NOMO-1 treated with DMSO at 0.1 percent for 48 hours (cell line): Measurements from ENCODE around the gene CHST11.

Experiments
- DNase-seq: peaks from one replicate; lab custom pipeline; 2025; ENCODE audit not compliant: unreplicated experiment; lab: John Stamatoyannopoulos, UW

The CHST11 gene

DNA sequence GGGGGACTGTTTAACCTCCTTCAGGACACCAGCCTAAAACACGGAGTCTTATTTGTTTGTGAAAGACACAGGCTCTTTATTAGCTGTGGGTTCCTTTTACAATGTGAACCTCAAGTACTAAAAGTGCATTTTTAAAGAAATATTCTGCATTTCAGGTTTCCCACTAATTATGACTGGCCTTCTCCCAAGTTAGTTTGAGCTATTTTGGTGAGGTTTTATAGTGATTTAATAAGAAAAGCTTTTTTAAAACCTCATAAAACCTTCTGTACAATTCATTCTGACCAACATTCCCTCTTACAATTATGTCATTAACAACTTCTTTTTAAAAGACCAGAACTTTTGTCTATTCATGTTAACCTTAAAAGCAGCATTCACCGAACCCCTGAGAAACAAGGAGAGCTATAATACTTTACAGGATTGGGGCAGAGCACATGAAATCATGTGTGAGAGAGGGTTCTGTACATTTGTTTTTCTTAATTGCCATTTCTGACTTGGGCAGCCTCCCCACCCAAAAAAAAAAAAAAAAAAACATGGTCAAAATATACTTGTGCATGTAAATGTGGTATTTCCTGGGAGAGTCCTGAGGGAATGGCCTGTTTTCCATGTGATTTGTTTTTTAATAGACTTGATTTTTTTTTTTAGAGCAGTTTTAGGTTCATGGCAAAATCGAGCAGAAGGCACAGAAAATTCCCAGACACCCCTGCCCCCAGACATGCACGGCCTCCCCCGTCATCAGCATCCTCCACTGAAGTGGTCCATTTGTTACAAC lies 169.5 kb downstream of the CHST11 start:
- no peak for DNase-seq

- no peak for DNase-seq
Observed at GRCh38 chr12:104627231-104627989, 170.7 kb downstream of the CHST11 start.

DNA sequence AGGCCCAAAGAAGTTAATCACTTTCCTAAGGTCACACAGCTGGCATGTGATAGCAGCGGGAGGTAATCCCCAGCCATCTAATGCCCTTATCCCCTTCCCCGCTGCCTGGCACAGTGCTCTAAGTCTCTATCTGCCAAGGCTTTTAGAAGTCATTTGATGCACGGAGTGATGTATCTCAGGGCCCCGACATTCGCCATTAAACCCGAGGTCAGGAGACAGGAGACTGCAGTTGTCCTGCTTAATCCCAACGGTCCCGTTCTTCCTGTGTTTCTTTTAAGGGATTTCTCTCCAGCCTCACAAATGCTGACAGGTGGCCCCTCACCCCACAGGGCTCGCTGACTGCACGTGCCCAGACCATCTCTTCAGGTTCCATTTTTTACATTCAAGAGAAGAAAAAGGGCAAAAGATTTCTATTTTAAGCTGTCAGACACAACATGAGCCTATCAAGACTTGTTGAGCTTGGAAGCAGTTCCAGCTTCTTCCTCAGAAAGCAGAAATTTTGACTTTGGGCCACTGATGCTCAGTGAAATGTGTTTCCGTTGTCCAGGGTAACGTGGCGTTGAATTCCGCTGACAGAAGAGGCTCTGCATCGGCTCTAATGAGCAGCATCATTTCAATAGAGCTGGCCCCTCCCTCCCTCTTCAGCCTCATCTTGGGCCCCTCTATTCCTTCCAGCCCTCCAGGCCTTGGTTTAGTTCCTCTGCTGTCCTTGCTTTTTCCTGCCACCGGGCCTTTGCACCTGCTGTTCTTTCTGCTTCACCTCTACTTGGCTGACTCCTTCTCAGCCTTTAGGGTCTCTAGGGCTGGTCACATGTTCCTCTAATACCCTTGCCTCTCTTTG lies 171.5 kb downstream of the CHST11 start:
- DNase-seq, result no peak

GRCh38 chr12:104628831-104629135 lies 172.0 kb downstream of the CHST11 start:
- no peak for DNase-seq

DNA sequence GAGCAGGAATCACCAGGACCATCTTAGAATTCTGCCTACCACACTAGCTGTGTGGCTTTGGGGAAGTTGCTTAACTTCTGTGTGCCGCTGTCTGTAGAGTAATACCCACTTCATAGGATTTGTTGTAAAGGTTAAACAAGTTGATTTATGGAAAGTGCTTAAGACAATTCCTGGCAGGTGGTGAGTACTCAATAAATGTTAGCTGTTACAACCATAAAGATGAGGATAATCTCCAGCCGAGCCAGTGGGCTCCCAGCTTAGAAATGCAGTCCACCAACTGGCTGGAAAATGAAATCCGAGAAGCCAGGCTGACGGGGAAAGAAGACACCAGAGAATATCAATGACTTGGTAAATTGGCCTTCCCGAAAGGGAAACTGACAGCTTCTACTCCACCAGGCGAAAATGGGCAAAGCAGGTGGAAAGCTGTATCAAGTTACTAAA lies 173.5 kb downstream of the CHST11 start:
- no peak for DNase-seq

DNA sequence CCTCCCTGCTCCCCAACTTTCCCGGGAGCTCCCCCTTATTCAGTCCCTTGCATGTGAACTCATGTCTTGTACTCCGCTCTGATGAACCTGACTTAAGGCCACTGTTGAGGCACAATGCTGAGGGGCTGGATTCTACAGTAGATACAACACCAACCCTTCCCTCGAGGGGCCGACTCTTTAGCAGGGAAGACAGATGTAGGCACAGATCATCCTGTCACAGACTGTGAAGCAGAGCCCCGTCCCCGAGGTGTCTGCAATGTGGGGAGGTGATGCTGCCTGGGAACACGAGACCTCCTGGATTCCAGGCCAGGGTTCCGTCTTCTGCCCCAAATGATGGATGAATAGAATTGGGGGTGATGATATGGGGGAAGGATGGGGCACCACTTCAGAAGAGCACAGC lies 175.1 kb downstream of the CHST11 start:
- no peak for DNase-seq

GRCh38 chr12:104632724-104633201 lies 176.0 kb downstream of the CHST11 start:
- no peak for DNase-seq

GRCh38 chr12:104634044-104634443 lies 177.3 kb downstream of the CHST11 start:
- DNase-seq, result no peak

GRCh38 chr12:104634852-104635251 lies 178.1 kb downstream of the CHST11 start:
- no peak for DNase-seq

- no peak for DNase-seq
Observed at GRCh38 chr12:104635607-104636343, 179.0 kb downstream of the CHST11 start.

DNA sequence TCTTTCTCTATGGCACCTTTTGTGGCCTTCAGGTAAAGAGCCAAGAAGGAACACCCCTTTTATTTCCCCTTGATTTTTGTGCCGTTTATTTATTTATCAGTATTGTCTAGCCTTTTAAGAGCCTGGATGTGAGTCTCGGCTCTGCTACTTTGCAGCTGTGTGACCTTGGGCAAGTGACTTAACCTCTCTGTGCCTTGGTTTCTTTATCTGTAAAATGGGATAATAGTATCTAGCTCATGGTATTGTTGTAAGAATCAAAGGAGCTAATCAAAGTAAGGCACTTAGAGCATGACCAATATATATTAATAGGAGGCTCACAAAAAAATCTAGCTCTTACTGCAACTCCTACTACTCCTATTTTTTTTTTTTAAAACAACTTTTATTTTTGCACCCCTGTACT lies 179.7 kb downstream of the CHST11 start:
- no peak for DNase-seq

GRCh38 chr12:104637604-104638003 lies 180.9 kb downstream of the CHST11 start:
- no peak for DNase-seq

DNA sequence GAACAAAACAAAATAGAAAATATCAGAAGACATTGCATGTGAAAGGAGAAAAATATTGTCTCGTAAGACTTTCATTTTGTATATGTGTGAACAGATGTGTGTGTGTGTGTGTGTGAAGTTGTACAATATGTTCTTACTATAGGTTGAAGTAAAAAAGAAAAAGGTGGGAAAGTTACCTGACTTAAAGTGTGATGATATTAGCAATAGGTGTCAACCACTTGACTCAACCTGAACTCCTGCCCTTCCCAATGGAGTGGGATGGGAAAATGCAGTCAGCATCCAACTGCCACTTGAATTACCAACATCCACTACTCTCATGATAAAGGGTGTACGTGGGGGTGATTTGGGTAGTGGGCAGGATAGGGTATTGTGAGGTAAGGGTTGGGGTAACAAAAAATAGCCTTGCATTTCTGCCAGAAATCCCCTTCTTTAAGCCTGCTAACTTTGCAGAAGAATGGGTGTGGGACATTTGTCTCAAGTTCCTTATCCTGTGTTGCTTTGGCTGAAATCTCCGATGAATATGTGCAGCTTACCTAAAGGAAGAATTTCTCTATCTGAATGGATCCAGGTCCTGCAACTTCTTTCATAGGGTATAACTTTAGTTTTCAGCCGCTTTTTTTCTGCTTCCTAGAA lies 181.6 kb downstream of the CHST11 start:
- no peak for DNase-seq

GRCh38 chr12:104638851-104639240 lies 182.1 kb downstream of the CHST11 start:
- no peak for DNase-seq

DNA sequence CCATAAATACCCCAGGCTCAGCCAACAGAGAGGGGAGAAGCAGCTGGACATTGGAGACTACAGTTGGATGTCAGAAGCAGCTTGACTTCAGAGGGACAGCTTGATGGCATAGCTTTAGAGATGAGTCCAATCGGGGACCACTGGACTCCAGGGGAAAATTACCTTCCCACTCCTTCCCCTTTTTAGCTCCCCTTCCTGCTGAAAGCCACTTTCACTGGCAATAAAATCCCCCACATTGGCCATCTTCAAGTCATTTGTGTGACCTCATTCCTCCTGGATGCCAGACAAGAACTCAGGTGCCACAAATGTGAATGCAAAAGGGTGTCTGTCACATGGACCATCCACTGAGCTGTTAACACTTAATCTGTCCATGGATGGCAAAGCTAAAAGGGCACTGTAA lies 184.2 kb downstream of the CHST11 start:
- DNase-seq, result no peak

DNA sequence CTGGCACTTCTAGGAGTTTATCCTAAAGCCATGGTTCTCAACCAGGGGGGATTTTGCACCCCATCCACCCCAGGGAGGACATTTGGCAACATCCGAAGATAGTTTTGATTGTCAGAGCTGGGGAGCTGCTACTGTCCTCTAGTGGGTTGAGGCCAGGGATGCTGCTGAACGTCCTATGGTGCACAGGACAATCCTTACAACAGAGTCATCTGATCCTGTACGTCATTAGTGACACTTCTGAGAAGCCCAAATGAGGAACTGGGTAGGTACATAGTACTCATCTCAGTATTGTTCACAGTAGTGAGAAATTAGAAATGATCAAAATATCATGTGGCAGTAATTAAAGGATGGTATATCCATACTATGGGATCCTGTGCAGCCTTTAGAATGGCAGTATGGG lies 185.1 kb downstream of the CHST11 start:
- DNase-seq, result peak; percentile 34

- no peak for DNase-seq
Observed at GRCh38 chr12:104643093-104643818, 186.5 kb downstream of the CHST11 start.

DNA sequence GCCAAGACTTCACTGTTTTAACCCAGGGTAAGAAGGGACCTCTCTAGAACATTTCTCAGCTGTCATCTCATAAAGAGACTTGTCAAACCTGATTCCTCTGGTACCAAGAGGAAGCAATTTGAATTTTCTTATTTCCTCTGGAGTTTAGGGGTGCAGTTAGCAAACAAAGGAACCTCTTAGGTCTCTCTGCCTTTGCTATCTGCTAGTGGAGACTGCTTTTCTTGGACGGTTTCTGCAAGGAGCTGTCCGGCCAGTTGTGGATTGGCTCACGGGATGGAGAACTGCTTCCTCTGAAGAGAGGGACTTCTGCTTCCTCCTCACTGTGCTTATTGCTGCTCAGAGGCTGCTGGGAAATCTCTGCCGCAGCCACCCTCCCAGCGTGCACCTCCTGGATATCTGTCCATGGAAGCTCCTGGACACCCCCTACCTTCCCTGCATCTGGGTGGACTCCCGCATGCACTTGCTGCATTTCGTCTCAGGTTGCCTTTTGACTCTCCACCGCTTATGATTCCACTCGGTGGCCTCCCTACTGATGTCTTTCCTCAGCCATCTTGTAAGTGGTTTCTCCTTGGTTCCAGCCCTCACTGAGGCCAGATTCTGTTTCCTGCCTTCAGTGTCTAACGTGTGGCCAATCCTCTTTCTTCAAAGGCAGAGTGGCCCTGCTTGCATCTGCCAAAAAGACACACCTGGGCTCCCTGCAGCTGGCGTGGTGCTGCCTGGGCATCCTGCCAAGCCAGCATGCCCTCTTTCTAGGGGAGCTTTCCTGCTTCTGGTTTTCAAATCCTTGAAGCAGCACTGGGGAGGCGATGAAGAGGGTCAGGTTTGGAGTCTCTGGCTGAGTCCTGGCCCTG lies 187.3 kb downstream of the CHST11 start:
- peak; percentile 10 for DNase-seq

DNA sequence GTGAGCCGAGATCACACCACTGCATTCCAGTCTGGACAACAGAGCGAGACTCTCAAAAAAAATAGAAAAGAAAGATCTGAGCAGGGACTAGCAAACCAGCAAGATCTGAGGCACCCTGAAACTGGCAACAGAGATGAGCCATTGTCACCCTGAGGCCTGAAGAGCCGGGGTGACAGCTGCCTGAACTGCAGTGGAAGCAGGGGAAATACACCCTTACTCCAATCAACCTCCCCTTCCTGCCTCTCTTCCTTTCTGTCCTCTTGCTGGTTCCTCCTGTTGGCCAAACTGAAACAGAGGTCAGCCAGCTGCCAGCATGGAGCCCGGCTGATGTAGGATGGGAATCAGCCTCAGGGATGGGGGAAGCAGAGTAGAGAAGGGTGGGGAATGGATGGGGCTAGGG lies 192.0 kb downstream of the CHST11 start:
- DNase-seq, result peak; percentile 3
